HepG2 (cell line): Measurements from ENCODE around the gene ALDH3A2. TPM values are rescaled to one million over a fixed set of nuclear protein-coding genes. Genes with fewer than 3 reads are reported as not detected.

ENCODE experiments used
- ATAC-seq: fragments of 200-7000 bp; cut with Tn5 transposase; 3 replicates; pipeline ENCODE4 v1.9.1; 2020; ENCODE audit warnings: mild to moderate bottlenecking, moderate library complexity
- BruUV-seq: library from RNA; stranded (reverse); fragments of 400-500 nt; replicated peaks from 2 replicates; lab custom pipeline; 2021; lab: Mats Ljungman, UMichigan
- CTCF ChIA-PET: fragments of 300-600 bp; formaldehyde crosslinking; extraction: SDS; loops from one replicate; lab custom pipeline; 2021; ENCODE audit warnings: low total read pairs, inconsistent platforms, low intra/inter-chr PET ratio; lab: Yijun Ruan, JAX
- POLR2A ChIA-PET: fragments of 350-600 bp; sonication (Branson Sonifier 250); formaldehyde crosslinking; loops from one replicate; lab custom pipeline; 2020; ENCODE audit warnings: antibody characterized with exemption, inconsistent platforms; lab: Yijun Ruan, JAX
- DNase-seq: peaks from one replicate; pipeline ENCODE4 v3.0.0-alpha.2; 2015; ENCODE audit warnings: low spot score
- FAIRE-seq: peaks from 3 replicates; lab custom pipeline; 2011; peaks lifted over from hg19 to GRCh38; lab: Jason Lieb, UNC
- H2AFZ ChIP-seq: one replicate; pipeline ENCODE4 v1.6.1; 2011; ENCODE audit warnings: low read length, inconsistent platforms
- H3K27ac ChIP-seq: fragments of 300-600 bp; 3 replicates; pipeline ENCODE4 v1.8.0; 2011; ENCODE audit warnings: mixed run types, mild to moderate bottlenecking, mixed read lengths, low read length, inconsistent platforms; ENCODE audit not compliant: insufficient read depth; ENCODE audit errors: extremely low read length
- H3K27me3 ChIP-seq, 2 experiments: fragments of 200-600 bp in 1 of 2; 2 replicates in 1 of 2; 3 replicates in 1 of 2; pipeline versions ENCODE4 v1.6.0 to v1.8.0; 2011; ENCODE audit warnings: low read length in 2 of 2, mild to moderate bottlenecking in 2 of 2, moderate library complexity in 2 of 2, inconsistent platforms in 1 of 2; ENCODE audit not compliant: insufficient read depth in 2 of 2, control insufficient read depth in 1 of 2
- H3K36me3 ChIP-seq, 2 experiments: fragments of 200-600 bp in 1 of 2; replicated peaks in 1 of 2; 2 replicates in 1 of 2; 3 replicates in 1 of 2; pipeline versions ENCODE4 v1.5.1 to v1.8.0; 2011; ENCODE audit warnings: low read length in 2 of 2, inconsistent platforms in 1 of 2; ENCODE audit not compliant: insufficient read depth in 2 of 2, control insufficient read depth in 1 of 2
- H3K4me1 ChIP-seq: 2 replicates; pipeline ENCODE4 v1.5.1; 2012; ENCODE audit warnings: low read length, inconsistent platforms; ENCODE audit not compliant: insufficient read depth
- H3K4me2 ChIP-seq: 2 replicates; pipeline ENCODE4 v1.6.0; 2011; ENCODE audit warnings: low read depth, low read length, inconsistent platforms
- H3K4me3 ChIP-seq, 3 experiments: fragments of 200-600 bp in 1 of 3; sonication (generic), shearing (Covaris generic) in 1 of 3; replicated peaks in 1 of 3; 2 replicates each; pipeline ENCODE4 v1.5.1; 2011 to 2016; ENCODE audit warnings: low read length in 3 of 3, inconsistent platforms in 2 of 3, low read depth in 2 of 3, mild to moderate bottlenecking in 2 of 3, control low read depth in 1 of 3, mixed read lengths in 1 of 3; ENCODE audit not compliant: insufficient read depth in 1 of 3
- H3K79me2 ChIP-seq: one replicate; pipeline ENCODE4 v1.6.1; 2011; ENCODE audit warnings: low read length, inconsistent platforms; ENCODE audit not compliant: insufficient read depth
- H3K9ac ChIP-seq: 2 replicates; pipeline ENCODE4 v1.6.0; 2011; ENCODE audit warnings: mild to moderate bottlenecking, low read depth, low read length, inconsistent platforms; ENCODE audit not compliant: insufficient read depth
- H3K9me3 ChIP-seq: 2 replicates; pipeline ENCODE4 v1.5.1; 2012; ENCODE audit warnings: mild to moderate bottlenecking, low read length
- H4K20me1 ChIP-seq: 2 replicates; pipeline ENCODE4 v1.6.0; 2011; ENCODE audit warnings: inconsistent platforms, mild to moderate bottlenecking, low read length, moderate library complexity; ENCODE audit not compliant: insufficient read depth
- GPBP1L1 ChIP-seq: sonication (generic); formaldehyde crosslinking; IDR thresholded peaks from 2 replicates; pipeline ENCODE4 v1.5.0; 2020; ENCODE audit warnings: mild to moderate bottlenecking, missing genetic modification reagents
- REXO4 ChIP-seq: sonication (generic); formaldehyde crosslinking; IDR thresholded peaks from 2 replicates; pipeline ENCODE4 v1.8.0; 2022; ENCODE audit warnings: missing genetic modification reagents, mild to moderate bottlenecking, borderline replicate concordance
- ZNF687 ChIP-seq: sonication (generic); formaldehyde crosslinking; IDR thresholded peaks from 2 replicates; pipeline ENCODE4 v1.5.1; 2020; ENCODE audit warnings: mild to moderate bottlenecking, missing genetic modification reagents, moderate library complexity
- whole genome bisulfite sequencing: methylation state at CpG from one replicate; pipeline ENCODE4 v1.1.6; 2017; ENCODE audit warnings: low lambda C conversion rate; 5-methylcytosine and 5-hydroxymethylcytosine counted together
- in situ Hi-C: cut with HindIII; loops from 2 replicates; pipeline ENCODE4 v1.10.0; 2017; ENCODE audit warnings: low pct_unique_long_range_greater_than_20kb; ENCODE audit not compliant: extremely low pct_ligation_motif_present
- intact Hi-C: fragments of 100-400 bp; cut with micrococcal nuclease; formaldehyde crosslinking; loops from one replicate; pipeline ENCODE4 v1.10.0; 2022; ENCODE audit not compliant: unreplicated experiment
- polyA plus RNA-seq, 8 experiments: library from polyadenylated mRNA; depleted of rRNA in 3 of 8; stranded (reverse) in 7 of 8; unstranded in 1 of 8; fragments of >200 nt; fragmentation: Illumina TruSeq in 4 of 8; extraction: Trizol in 4 of 8; gene quantifications; 2 replicates each; pipeline versions ENCODE4 v1.2.1 to v1.2.3, GENCODE V29; 2011 to 2016; ENCODE audit warnings: low read depth in 4 of 8, missing spikeins in 1 of 8, mixed read lengths in 1 of 8; ENCODE audit not compliant: insufficient read depth in 1 of 8
- total RNA-seq, 5 experiments: library from RNA; depleted of rRNA; stranded (reverse); fragments of >200 nt; fragmentation: Illumina TruSeq; extraction: Trizol; gene quantifications; 2 replicates each; pipeline ENCODE4 v1.2.3, GENCODE V29; 2016; ENCODE audit warnings: low read depth in 1 of 5

The ALDH3A2 gene
- total and polyA plus RNA-seq, 2 of the 13 experiments (the other 11 are each of a cell fraction or from before 2014, with no cell fraction given): 80.8 to 180 TPM

GRCh38 chr17:19708431-19709175, 60.1 kb downstream of the ALDH3A2 start:
- BruUV-seq: no TSS peak
- ChIA-PET POLR2A (no interaction called here), CTCF (no interaction called here)
- no peak overlapping the region for H2AFZ ChIP-seq
- H3K79me2 ChIP-seq: no peaks in the 10 kb centered on the region
- in situ Hi-C loops (loop anchor here (25.0 kb wide), 1 partner anchor 196 kb away; no protein-coding TSS in a partner anchor), intact Hi-C loops (no loop called here)
- H3K36me3 ChIP-seq: no peaks in the 10 kb centered on the region
- FAIRE-seq (no peak), DNase-seq (no peak), ATAC-seq (no peak)
- WGBS: 11% methylated on average over 3 of the region's 6 CpGs
- H3K9ac ChIP-seq: no peak overlapping the region
- no peak overlapping the region for H3K4me3 ChIP-seq
- peaks cover 45% of the 10 kb centered on the region for H3K4me1 ChIP-seq
- no peak overlapping the region for H3K4me2 ChIP-seq
- no peak overlapping the region for H3K27ac ChIP-seq
- peaks cover 0 to 15% of the 10 kb centered on the region in 2 experiments; a peak in 4 of 5 replicates for H3K27me3 ChIP-seq
- TF ChIP-seq REXO4 (CRISPR knock-in tag) (no peak), ZNF687 (0 out of 2 replicates have a peak, but pooled peaks have one; percentile 12), GPBP1L1 (CRISPR knock-in tag) (no peak)
- no peaks in the 10 kb centered on the region for H4K20me1 ChIP-seq
- no peaks in the 10 kb centered on the region for H3K9me3 ChIP-seq
